K562 (cell line): ENCODE measurements around the gene DAGLA. TPM values are rescaled to one million over a fixed set of nuclear protein-coding genes. Genes with fewer than 3 reads are reported as not detected.

Source experiments
- BRCA1 ChIP-seq, 2 experiments: fragments of 450-650 bp in 1 of 2; sonication (generic) in 1 of 2; formaldehyde crosslinking in 1 of 2; IDR thresholded peaks; 2 replicates each; pipeline versions ENCODE4 v1.5.0 to v1.6.1; 2017 to 2020; ENCODE audit warnings: mild to moderate bottlenecking in 1 of 2, missing genetic modification reagents in 1 of 2
- FIP1L1 ChIP-seq: fragments of 200-400 bp; formaldehyde crosslinking; IDR thresholded peaks from 2 replicates; pipeline ENCODE4 v1.6.1; 2018; ENCODE audit warnings: mild to moderate bottlenecking, low read depth, low read length; ENCODE audit not compliant: poor library complexity, severe bottlenecking
- FOXJ3 ChIP-seq: sonication (generic); formaldehyde crosslinking; IDR thresholded peaks from 2 replicates; pipeline ENCODE4 v1.4.0; 2020; ENCODE audit warnings: mild to moderate bottlenecking, missing genetic modification reagents
- FOXK2 ChIP-seq, 2 experiments: fragments of 450-650 bp; IDR thresholded peaks in 1 of 2; conservative IDR thresholded peaks in 1 of 2; 2 replicates each; pipeline ENCODE4 v1.6.1; 2016; ENCODE audit warnings: low read depth in 2 of 2, mild to moderate bottlenecking in 1 of 2
- GATAD2B ChIP-seq: fragments of 450-650 bp; IDR thresholded peaks from 2 replicates; pipeline ENCODE4 v1.6.1; 2017; ENCODE audit warnings: mild to moderate bottlenecking, borderline replicate concordance
- HNRNPK ChIP-seq: fragments of 200-400 bp; formaldehyde crosslinking; IDR thresholded peaks from one replicate; pipeline ENCODE4 v1.6.1; 2018; ENCODE audit warnings: mild to moderate bottlenecking, low read depth, low read length; ENCODE audit not compliant: poor library complexity, severe bottlenecking
- L3MBTL2 ChIP-seq: fragments of 450-650 bp; IDR thresholded peaks from 2 replicates; pipeline ENCODE4 v1.6.1; 2016; ENCODE audit warnings: mild to moderate bottlenecking, moderate library complexity
- MEF2A ChIP-seq: IDR thresholded peaks from 2 replicates; pipeline ENCODE4 v1.6.1; 2011; ENCODE audit warnings: low read depth, mild to moderate bottlenecking, low read length, moderate library complexity; ENCODE audit not compliant: control insufficient read depth
- MYBL2 ChIP-seq, 2 experiments: fragments of 450-650 bp in 1 of 2; sonication (generic) in 1 of 2; formaldehyde crosslinking in 1 of 2; IDR thresholded peaks; 2 replicates each; pipeline versions ENCODE4 v1.6.1 to v1.8.1; 2017 to 2022; ENCODE audit warnings: borderline replicate concordance in 1 of 2, inconsistent platforms in 1 of 2, low read depth in 1 of 2, mild to moderate bottlenecking in 1 of 2, missing genetic modification reagents in 1 of 2, moderate library complexity in 1 of 2
- MYC ChIP-seq, 2 experiments: fragments of 250-450 bp in 1 of 2; sonication (Bioruptor Pico) in 1 of 2; IDR thresholded peaks; 2 replicates each; pipeline versions ENCODE4 v1.5.1 to v1.6.1; 2012 to 2021; ENCODE audit warnings: low read depth in 2 of 2, borderline replicate concordance in 1 of 2, improper control_type of control experiment in 1 of 2, low read length in 1 of 2, mild to moderate bottlenecking in 1 of 2, moderate library complexity in 1 of 2
- NBN ChIP-seq: fragments of 450-650 bp; IDR thresholded peaks from 2 replicates; pipeline ENCODE4 v1.6.1; 2016; ENCODE audit warnings: low read depth, mild to moderate bottlenecking
- PCBP2 ChIP-seq: fragments of 200-400 bp; formaldehyde crosslinking; IDR thresholded peaks from 2 replicates; pipeline ENCODE4 v1.6.1; 2018; ENCODE audit warnings: low read length, low read depth, mild to moderate bottlenecking, moderate library complexity; ENCODE audit not compliant: poor library complexity, severe bottlenecking
- POLR2A ChIP-seq: fragments of 450-650 bp; conservative IDR thresholded peaks from 2 replicates; pipeline ENCODE4 v1.6.1; 2016
- SLC30A9 ChIP-seq: fragments of 250-450 bp; sonication (Bioruptor Pico); IDR thresholded peaks from 2 replicates; pipeline ENCODE4 v1.8.0; 2022; ENCODE audit warnings: mild to moderate bottlenecking, moderate library complexity
- WHSC1 ChIP-seq: IDR thresholded peaks from one replicate; pipeline ENCODE4 v1.6.1; 2012; ENCODE audit warnings: low read length, control low read depth, inconsistent platforms
- ZNF133 ChIP-seq: fragments of 250-450 bp; sonication (Bioruptor Pico); IDR thresholded peaks from 2 replicates; pipeline ENCODE4 v1.4.0; 2020; ENCODE audit warnings: mild to moderate bottlenecking
- ZNF143 ChIP-seq: sonication (generic); formaldehyde crosslinking; IDR thresholded peaks from 2 replicates; pipeline ENCODE4 v1.9.0; 2022; ENCODE audit warnings: mild to moderate bottlenecking, missing genetic modification reagents
- ZNF239 ChIP-seq: fragments of 250-450 bp; sonication (Bioruptor Pico); IDR thresholded peaks from 2 replicates; pipeline ENCODE4 v1.4.0; 2020; ENCODE audit warnings: mild to moderate bottlenecking
- ZNF354B ChIP-seq: fragments of 250-450 bp; sonication (Bioruptor Pico); IDR thresholded peaks from 2 replicates; pipeline ENCODE4 v1.4.0; 2020
- ZNF696 ChIP-seq: fragments of 250-450 bp; sonication (Bioruptor Pico); conservative IDR thresholded peaks from 2 replicates; pipeline ENCODE4 v1.4.0; 2020; ENCODE audit warnings: mild to moderate bottlenecking, moderate library complexity
- ZZZ3 ChIP-seq: fragments of 450-650 bp; IDR thresholded peaks from 2 replicates; pipeline ENCODE4 v1.6.1; 2016; ENCODE audit warnings: antibody characterized with exemption, mild to moderate bottlenecking, moderate library complexity
- polyA plus RNA-seq, 8 experiments: library from polyadenylated mRNA; depleted of rRNA in 4 of 8; stranded (reverse) in 5 of 8; unstranded in 3 of 8; fragments of >200 nt; fragmentation: Nextera tagmentation in 2 of 8; fragmentation: Illumina TruSeq in 1 of 8; extraction: Ambion mirVana in 2 of 8; extraction: Trizol in 1 of 8; gene quantifications; 2 replicates each; pipeline versions ENCODE4 v1.2.1 to v1.2.3, GENCODE V29; 2011 to 2014; ENCODE audit warnings: inconsistent platforms in 1 of 8, missing spikeins in 1 of 8
- total RNA-seq, 7 experiments: library from RNA; depleted of rRNA in 6 of 7; stranded (reverse); fragments of >200 nt in 6 of 7; fragmentation: Illumina TruSeq in 2 of 7; extraction: Trizol in 2 of 7; gene quantifications; 2 replicates each; pipeline versions ENCODE4 v1.2.1 to v1.2.3, GENCODE V29; 2011 to 2021; ENCODE audit warnings: low replicate concordance in 1 of 7
- TF ChIP-seq, protein P1 (sequence below): fragments of 250-450 bp; sonication (Bioruptor Pico); IDR thresholded peaks from 2 replicates; pipeline ENCODE4 v1.4.0; 2020; ENCODE audit warnings: mild to moderate bottlenecking, moderate library complexity
- TF ChIP-seq, protein P2 (sequence below): fragments of 450-650 bp; IDR thresholded peaks from 2 replicates; pipeline ENCODE4 v1.6.1; 2016
- TF ChIP-seq, protein P3 (sequence below): fragments of 450-650 bp; formaldehyde crosslinking; IDR thresholded peaks from 2 replicates; pipeline ENCODE4 v1.4.0; 2022; ENCODE audit warnings: mild to moderate bottlenecking, moderate library complexity
- TF ChIP-seq, protein P4 (sequence below): fragments of 250-450 bp; sonication (Bioruptor Pico); IDR thresholded peaks from 2 replicates; pipeline ENCODE4 v1.4.0; 2020

Gene DAGLA
- total and polyA plus RNA-seq, 9 of the 15 experiments (the other 6 are each of a cell fraction or from before 2014, with no cell fraction given) = 0.03 to 0.16 (median 0.04) TPM; not detected in 4

DNA sequence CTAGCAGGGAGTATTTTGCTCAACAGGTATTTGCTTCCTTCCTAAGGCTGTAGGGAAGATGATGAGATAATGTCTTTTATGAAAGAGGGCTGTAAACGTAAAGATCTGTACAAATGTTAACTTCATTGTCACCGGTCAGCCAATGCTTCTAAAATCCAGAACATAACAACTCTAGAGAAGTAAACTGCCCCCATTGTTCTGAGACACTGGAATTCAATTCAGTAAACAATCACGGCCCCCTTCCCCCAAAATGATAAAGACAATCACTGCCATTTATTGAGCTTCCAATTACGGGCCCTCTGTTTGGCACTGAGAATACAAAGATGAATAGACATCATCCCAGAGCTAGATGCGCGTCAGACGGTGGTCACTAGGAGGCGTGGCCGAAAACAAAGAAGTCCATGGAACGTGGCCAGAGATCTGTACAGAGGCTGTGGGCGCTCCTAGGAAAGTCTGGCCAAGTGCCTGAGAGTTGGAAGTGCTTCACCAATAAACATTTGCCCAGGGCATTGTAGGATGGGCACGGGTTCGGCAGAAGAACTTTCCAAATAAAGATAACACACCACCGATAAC is 111.6 kb downstream of the DAGLA start (continued):
- peak; percentile 18; the same call in 1 of the 2 replicates for TF ChIP-seq MYC (IDR thresholded peaks at IDR 0.05; ENCODE audit: low read depth, low read length)
- TF ChIP-seq MYC (CRISPR knock-in tag; IDR thresholded peaks at IDR 0.05; ENCODE audit: borderline replicate concordance, low read depth) = no peak
- no peak for TF ChIP-seq POLR2A
- TF ChIP-seq ZZZ3 = no peak
- no peak for TF ChIP-seq ZNF143 (CRISPR knock-in tag)
- TF ChIP-seq FOXK2 (conservative IDR thresholded peaks at IDR 0.05 in 1 of 2, IDR thresholded peaks at IDR 0.05 in 1 of 2; ENCODE audit: low read depth in 2 of 2) = peak in 1 of 2 experiments; percentile 62; a peak in 1 of 4 replicates
- no peak for TF ChIP-seq WHSC1
- TF ChIP-seq L3MBTL2 = no peak
- no peak for TF ChIP-seq MYBL2 (IDR thresholded peaks at IDR 0.05; ENCODE audit: low read depth)
- TF ChIP-seq MYBL2 (CRISPR knock-in tag; IDR thresholded peaks at IDR 0.05; ENCODE audit: borderline replicate concordance) = no peak
- TF ChIP-seq, protein P1, sequence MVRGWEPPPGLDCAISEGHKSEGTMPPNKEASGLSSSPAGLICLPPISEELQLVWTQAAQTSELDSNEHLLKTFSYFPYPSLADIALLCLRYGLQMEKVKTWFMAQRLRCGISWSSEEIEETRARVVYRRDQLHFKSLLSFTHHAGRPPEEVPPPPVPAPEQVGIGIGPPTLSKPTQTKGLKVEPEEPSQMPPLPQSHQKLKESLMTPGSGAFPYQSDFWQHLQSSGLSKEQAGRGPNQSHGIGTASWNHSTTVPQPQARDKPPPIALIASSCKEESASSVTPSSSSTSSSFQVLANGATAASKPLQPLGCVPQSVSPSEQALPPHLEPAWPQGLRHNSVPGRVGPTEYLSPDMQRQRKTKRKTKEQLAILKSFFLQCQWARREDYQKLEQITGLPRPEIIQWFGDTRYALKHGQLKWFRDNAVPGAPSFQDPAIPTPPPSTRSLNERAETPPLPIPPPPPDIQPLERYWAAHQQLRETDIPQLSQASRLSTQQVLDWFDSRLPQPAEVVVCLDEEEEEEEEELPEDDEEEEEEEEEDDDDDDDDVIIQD (CRISPR knock-in tag) = no peak
- TF ChIP-seq, protein P2, sequence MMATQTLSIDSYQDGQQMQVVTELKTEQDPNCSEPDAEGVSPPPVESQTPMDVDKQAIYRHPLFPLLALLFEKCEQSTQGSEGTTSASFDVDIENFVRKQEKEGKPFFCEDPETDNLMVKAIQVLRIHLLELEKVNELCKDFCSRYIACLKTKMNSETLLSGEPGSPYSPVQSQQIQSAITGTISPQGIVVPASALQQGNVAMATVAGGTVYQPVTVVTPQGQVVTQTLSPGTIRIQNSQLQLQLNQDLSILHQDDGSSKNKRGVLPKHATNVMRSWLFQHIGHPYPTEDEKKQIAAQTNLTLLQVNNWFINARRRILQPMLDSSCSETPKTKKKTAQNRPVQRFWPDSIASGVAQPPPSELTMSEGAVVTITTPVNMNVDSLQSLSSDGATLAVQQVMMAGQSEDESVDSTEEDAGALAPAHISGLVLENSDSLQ = no peak
- TF ChIP-seq GATAD2B = no peak
- TF ChIP-seq FIP1L1 = no peak
- no peak for TF ChIP-seq MEF2A
- TF ChIP-seq HNRNPK = no peak
- TF ChIP-seq ZNF696 = no peak
- TF ChIP-seq, protein P3, sequence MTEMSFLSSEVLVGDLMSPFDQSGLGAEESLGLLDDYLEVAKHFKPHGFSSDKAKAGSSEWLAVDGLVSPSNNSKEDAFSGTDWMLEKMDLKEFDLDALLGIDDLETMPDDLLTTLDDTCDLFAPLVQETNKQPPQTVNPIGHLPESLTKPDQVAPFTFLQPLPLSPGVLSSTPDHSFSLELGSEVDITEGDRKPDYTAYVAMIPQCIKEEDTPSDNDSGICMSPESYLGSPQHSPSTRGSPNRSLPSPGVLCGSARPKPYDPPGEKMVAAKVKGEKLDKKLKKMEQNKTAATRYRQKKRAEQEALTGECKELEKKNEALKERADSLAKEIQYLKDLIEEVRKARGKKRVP (CRISPR knock-in tag) = no peak
- TF ChIP-seq ZNF239 (CRISPR knock-in tag) = no peak
- no peak for TF ChIP-seq ZNF133
- TF ChIP-seq NBN = no peak
- no peak for TF ChIP-seq SLC30A9 (CRISPR knock-in tag)
- no peak for TF ChIP-seq ZNF354B (CRISPR knock-in tag)
- no peak for TF ChIP-seq FOXJ3 (CRISPR knock-in tag)
- TF ChIP-seq, protein P4, sequence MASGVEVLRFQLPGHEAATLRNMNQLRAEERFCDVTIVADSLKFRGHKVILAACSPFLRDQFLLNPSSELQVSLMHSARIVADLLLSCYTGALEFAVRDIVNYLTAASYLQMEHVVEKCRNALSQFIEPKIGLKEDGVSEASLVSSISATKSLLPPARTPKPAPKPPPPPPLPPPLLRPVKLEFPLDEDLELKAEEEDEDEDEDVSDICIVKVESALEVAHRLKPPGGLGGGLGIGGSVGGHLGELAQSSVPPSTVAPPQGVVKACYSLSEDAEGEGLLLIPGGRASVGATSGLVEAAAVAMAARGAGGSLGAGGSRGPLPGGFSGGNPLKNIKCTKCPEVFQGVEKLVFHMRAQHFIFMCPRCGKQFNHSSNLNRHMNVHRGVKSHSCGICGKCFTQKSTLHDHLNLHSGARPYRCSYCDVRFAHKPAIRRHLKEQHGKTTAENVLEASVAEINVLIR (CRISPR knock-in tag) = no peak
- no peak for TF ChIP-seq BRCA1 (IDR thresholded peaks at IDR 0.05)
- TF ChIP-seq BRCA1 (CRISPR knock-in tag; IDR thresholded peaks at IDR 0.05) = no peak
- no peak for TF ChIP-seq PCBP2
